Measurements from ENCODE around the gene LGALS9. TPM values are rescaled to one million over a fixed set of nuclear protein-coding genes. Genes with fewer than 3 reads are reported as not detected.
"Not testable (repeated sequence)": the region's sequence is repeated elsewhere in the genome, so short reads cannot be mapped to it uniquely, and the experiment has no call there.

LGALS9 gene
- polyA plus RNA-seq, 1 of the 3 experiments (the other 2 are of a cell fraction) = 0.21 TPM

DNA sequence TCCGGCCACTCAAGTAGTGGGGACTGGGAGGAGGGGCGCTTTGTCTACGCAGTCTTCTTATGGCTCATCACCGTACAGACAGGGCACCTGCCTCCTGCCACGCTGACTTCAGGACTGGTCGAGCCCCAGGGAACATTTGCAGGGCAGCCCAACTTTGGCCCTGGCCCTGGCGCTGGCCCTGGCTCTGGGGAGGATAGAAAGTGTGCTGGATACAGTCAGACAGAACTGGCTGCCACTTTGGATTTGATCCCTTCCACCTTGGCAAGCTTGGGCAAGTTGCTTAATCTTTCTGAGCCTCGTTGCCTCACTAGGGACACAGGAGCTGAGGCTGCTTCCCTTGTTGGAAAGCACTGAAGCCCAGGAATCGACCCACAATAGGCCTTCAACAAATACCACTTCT, 13.6 kb downstream of the LGALS9 start:
- no peak for DNase-seq
- no peaks in the 10 kb centered on the region for H4K20me1 ChIP-seq (ENCODE audit: insufficient read depth)
- no peaks in the 10 kb centered on the region for H3K9me2 ChIP-seq
- H3K27me3 ChIP-seq (ENCODE audit: insufficient read depth) = no peaks in the 10 kb centered on the region
- CTCF ChIA-PET = interaction anchor here (1.4 to 12.1 kb wide), 2 partner anchors 36 to 295 kb away, joined by 3 to 365 read pairs; no protein-coding TSS in a partner anchor
- no peaks in the 10 kb centered on the region for H3K9me3 ChIP-seq
- TF ChIP-seq ELF1 (IDR thresholded peaks at IDR 0.05) = no peak
- no peak for TF ChIP-seq FOXJ3 (CRISPR knock-in tag; IDR thresholded peaks at IDR 0.05)
- no peak for TF ChIP-seq GATA2 (CRISPR knock-in tag; IDR thresholded peaks at IDR 0.05)
- no peak for TF ChIP-seq EP300 (IDR thresholded peaks at IDR 0.05; ENCODE audit: borderline replicate concordance in 1 of 2, low read depth in 1 of 2, low read length in 1 of 2)
- TF ChIP-seq YY1 (IDR thresholded peaks at IDR 0.05; ENCODE audit: low read depth) = no peak
- no peak for TF ChIP-seq ZBTB33 (IDR thresholded peaks at IDR 0.05; ENCODE audit: borderline replicate concordance, low read depth)
- TF ChIP-seq GABPA (IDR thresholded peaks at IDR 0.05; ENCODE audit: low read depth) = no peak
- no peak for TF ChIP-seq TAF1 (IDR thresholded peaks at IDR 0.05; ENCODE audit: borderline replicate concordance, low read depth, low read length)
- TF ChIP-seq, protein P1, sequence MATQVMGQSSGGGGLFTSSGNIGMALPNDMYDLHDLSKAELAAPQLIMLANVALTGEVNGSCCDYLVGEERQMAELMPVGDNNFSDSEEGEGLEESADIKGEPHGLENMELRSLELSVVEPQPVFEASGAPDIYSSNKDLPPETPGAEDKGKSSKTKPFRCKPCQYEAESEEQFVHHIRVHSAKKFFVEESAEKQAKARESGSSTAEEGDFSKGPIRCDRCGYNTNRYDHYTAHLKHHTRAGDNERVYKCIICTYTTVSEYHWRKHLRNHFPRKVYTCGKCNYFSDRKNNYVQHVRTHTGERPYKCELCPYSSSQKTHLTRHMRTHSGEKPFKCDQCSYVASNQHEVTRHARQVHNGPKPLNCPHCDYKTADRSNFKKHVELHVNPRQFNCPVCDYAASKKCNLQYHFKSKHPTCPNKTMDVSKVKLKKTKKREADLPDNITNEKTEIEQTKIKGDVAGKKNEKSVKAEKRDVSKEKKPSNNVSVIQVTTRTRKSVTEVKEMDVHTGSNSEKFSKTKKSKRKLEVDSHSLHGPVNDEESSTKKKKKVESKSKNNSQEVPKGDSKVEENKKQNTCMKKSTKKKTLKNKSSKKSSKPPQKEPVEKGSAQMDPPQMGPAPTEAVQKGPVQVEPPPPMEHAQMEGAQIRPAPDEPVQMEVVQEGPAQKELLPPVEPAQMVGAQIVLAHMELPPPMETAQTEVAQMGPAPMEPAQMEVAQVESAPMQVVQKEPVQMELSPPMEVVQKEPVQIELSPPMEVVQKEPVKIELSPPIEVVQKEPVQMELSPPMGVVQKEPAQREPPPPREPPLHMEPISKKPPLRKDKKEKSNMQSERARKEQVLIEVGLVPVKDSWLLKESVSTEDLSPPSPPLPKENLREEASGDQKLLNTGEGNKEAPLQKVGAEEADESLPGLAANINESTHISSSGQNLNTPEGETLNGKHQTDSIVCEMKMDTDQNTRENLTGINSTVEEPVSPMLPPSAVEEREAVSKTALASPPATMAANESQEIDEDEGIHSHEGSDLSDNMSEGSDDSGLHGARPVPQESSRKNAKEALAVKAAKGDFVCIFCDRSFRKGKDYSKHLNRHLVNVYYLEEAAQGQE (IDR thresholded peaks at IDR 0.05; ENCODE audit: low read depth, low read length) = no peak
- TF ChIP-seq, protein P2, sequence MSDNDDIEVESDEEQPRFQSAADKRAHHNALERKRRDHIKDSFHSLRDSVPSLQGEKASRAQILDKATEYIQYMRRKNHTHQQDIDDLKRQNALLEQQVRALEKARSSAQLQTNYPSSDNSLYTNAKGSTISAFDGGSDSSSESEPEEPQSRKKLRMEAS (IDR thresholded peaks at IDR 0.05; ENCODE audit: low read depth) = no peak
- no peak for TF ChIP-seq NFIC (IDR thresholded peaks at IDR 0.05; ENCODE audit: borderline replicate concordance)
- no peak for TF ChIP-seq RFX5 (IDR thresholded peaks at IDR 0.05; ENCODE audit: low read length)
- TF ChIP-seq, protein P3, sequence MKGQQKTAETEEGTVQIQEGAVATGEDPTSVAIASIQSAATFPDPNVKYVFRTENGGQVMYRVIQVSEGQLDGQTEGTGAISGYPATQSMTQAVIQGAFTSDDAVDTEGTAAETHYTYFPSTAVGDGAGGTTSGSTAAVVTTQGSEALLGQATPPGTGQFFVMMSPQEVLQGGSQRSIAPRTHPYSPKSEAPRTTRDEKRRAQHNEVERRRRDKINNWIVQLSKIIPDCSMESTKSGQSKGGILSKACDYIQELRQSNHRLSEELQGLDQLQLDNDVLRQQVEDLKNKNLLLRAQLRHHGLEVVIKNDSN (IDR thresholded peaks at IDR 0.05; ENCODE audit: borderline replicate concordance, low read depth) = no peak
- no peak for TF ChIP-seq RXRA (IDR thresholded peaks at IDR 0.05; ENCODE audit: borderline replicate concordance, low read depth)
- POLR2A ChIA-PET = no interaction called here
- no peak overlapping the region for H3K9ac ChIP-seq
- H3F3A ChIP-seq (replicated peaks; ENCODE audit: insufficient read depth) = no peaks in the 10 kb centered on the region
- H3K27ac ChIP-seq (ENCODE audit: low read depth in 2 of 2, low read length in 1 of 2) = no peak overlapping the region
- WGBS (ENCODE audit: low lambda C conversion rate) = 57% methylated on average over 6 of the region's 9 CpGs
- H3K4me1 ChIP-seq (ENCODE audit: control insufficient read depth in 1 of 2, insufficient read depth in 2 of 2, low read depth in 1 of 2, low read length in 1 of 2) = no peaks in the 10 kb centered on the region
- H3K36me3 ChIP-seq (replicated peaks in 1 of 2; ENCODE audit: control insufficient read depth in 1 of 2, insufficient read depth in 2 of 2, low read length in 1 of 2) = no peaks in the 10 kb centered on the region
- H3K79me2 ChIP-seq (ENCODE audit: insufficient read depth) = no peaks in the 10 kb centered on the region
- no peak overlapping the region for H3K4me2 ChIP-seq
- no peak overlapping the region for H2AFZ ChIP-seq (ENCODE audit: low read depth)
- no peak overlapping the region for H3K4me3 ChIP-seq (ENCODE audit: low read depth in 2 of 2, low read length in 1 of 2)

DNA sequence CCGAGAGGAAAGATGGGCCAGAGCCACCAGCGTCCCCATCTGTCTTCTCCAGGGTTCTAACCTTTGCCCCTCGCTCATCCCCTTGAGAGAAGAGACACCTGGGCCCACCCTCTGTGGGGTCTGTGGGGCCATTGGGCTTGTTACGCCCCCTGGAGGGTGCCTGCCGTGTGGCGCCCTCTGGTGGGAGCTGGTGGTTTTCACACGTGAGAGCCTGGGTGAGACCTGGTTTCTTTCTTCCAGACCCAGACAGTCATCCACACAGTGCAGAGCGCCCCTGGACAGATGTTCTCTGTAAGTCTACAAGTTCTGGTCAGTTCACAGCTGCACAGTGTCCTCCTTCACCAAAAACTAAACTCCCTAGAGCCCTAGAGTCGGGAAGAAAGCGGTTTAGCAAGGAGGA, 14.6 kb downstream of the LGALS9 start:
- H3K4me1 ChIP-seq (ENCODE audit: control insufficient read depth in 1 of 2, insufficient read depth in 2 of 2, low read depth in 1 of 2, low read length in 1 of 2); H3K27me3 ChIP-seq (ENCODE audit: insufficient read depth); DNase-seq; H3K36me3 ChIP-seq (replicated peaks in 1 of 2; ENCODE audit: control insufficient read depth in 1 of 2, insufficient read depth in 2 of 2, low read length in 1 of 2); POLR2A ChIA-PET; H3K79me2 ChIP-seq (ENCODE audit: insufficient read depth); H3K4me2 ChIP-seq; H3K9me3 ChIP-seq; H3K9me2 ChIP-seq; H2AFZ ChIP-seq (ENCODE audit: low read depth); H3F3A ChIP-seq (replicated peaks; ENCODE audit: insufficient read depth); H3K4me3 ChIP-seq (ENCODE audit: low read depth in 2 of 2, low read length in 1 of 2); H4K20me1 ChIP-seq (ENCODE audit: insufficient read depth); H3K9ac ChIP-seq; H3K27ac ChIP-seq (ENCODE audit: low read depth in 2 of 2, low read length in 1 of 2): not testable (repeated sequence)
- no CpG with 5 or more reads among the region's 10 CpGs for WGBS (ENCODE audit: low lambda C conversion rate)
- CTCF ChIA-PET = interaction anchor here (1.4 to 12.1 kb wide), 3 partner anchors 9 to 111 kb away, joined by 5 to 365 read pairs (median 6); no protein-coding TSS in a partner anchor
